Endodermal cell (in vitro differentiated cells): Measurements from ENCODE around the gene MAFB. TPM values are rescaled to one million over a fixed set of nuclear protein-coding genes. Genes with fewer than 3 reads are reported as not detected.

Source experiments
- DNase-seq: peaks from one replicate; pipeline ENCODE4 v3.0.0-alpha.2; 2017
- H3K27ac ChIP-seq: 2 replicates; pipeline ENCODE4 v1.5.1; 2013; ENCODE audit warnings: mild to moderate bottlenecking, low read depth, low read length, moderate library complexity
- H3K27me3 ChIP-seq: 2 replicates; pipeline ENCODE4 v1.6.1; 2013; ENCODE audit warnings: mild to moderate bottlenecking, low read length, moderate library complexity; ENCODE audit not compliant: insufficient read depth, control insufficient read depth, poor library complexity, severe bottlenecking
- H3K36me3 ChIP-seq: 2 replicates; pipeline ENCODE4 v1.7.0; 2013; ENCODE audit warnings: mild to moderate bottlenecking, low read length, moderate library complexity; ENCODE audit not compliant: control insufficient read depth, insufficient read depth
- H3K4me1 ChIP-seq: one replicate; pipeline ENCODE4 v1.7.0; 2013; ENCODE audit warnings: low read length; ENCODE audit not compliant: control insufficient read depth, insufficient read depth
- H3K4me3 ChIP-seq: 2 replicates; pipeline ENCODE4 v1.5.1; 2013; ENCODE audit warnings: mild to moderate bottlenecking, low read length, moderate library complexity
- H3K9ac ChIP-seq: 2 replicates; pipeline ENCODE4 v1.6.1; 2013; ENCODE audit warnings: mild to moderate bottlenecking, low read length, moderate library complexity; ENCODE audit not compliant: poor library complexity, severe bottlenecking; ENCODE audit errors: extremely low read depth
- H3K9me3 ChIP-seq: 2 replicates; pipeline ENCODE4 v1.6.1; 2013; ENCODE audit warnings: mild to moderate bottlenecking, low read length, moderate library complexity; ENCODE audit not compliant: control insufficient read depth
- H3K27ac Mint-ChIP-seq: 2 replicates; pipeline ENCODE4 v1.8.0; 2020; ENCODE audit warnings: mixed read lengths
- H3K27me3 Mint-ChIP-seq: 2 replicates; pipeline ENCODE4 v1.8.0; 2021; ENCODE audit warnings: mild to moderate bottlenecking, mixed read lengths; ENCODE audit not compliant: insufficient read depth
- H3K36me3 Mint-ChIP-seq: 2 replicates; pipeline ENCODE4 v1.8.0; 2020; ENCODE audit warnings: low read depth, mixed read lengths
- H3K4me1 Mint-ChIP-seq: 2 replicates; pipeline ENCODE4 v1.8.0; 2020; ENCODE audit warnings: mixed read lengths
- H3K4me3 Mint-ChIP-seq: 2 replicates; pipeline ENCODE4 v1.8.0; 2020; ENCODE audit warnings: mild to moderate bottlenecking, moderate library complexity, mixed read lengths
- H3K9me3 Mint-ChIP-seq: 2 replicates; pipeline ENCODE4 v1.8.0; 2020; ENCODE audit warnings: mild to moderate bottlenecking, mixed read lengths
- WGBS, 2 experiments: methylation state at CpG; one replicate each; pipeline versions ENCODE4 v1.1.5 to v1.1.7; 2013; ENCODE audit warnings: missing lambda C conversion rate in 2 of 2, mixed read lengths in 1 of 2; ENCODE audit not compliant: insufficient coverage in 1 of 2, insufficient read length in 1 of 2; 5-methylcytosine and 5-hydroxymethylcytosine counted together
- total RNA-seq, 2 donors: library from RNA; stranded (reverse); fragmentation: NEBNext Ultra II Directional in 1 of 2; extraction: Animal tissue kit (Norgen Biotek cat#: 25700) in 1 of 2; gene quantifications; 2 replicates in 1 of 2; 3 replicates in 1 of 2; pipeline ENCODE4 v1.2.1, GENCODE V29; 2021
- TF ChIP-seq, protein P1 (sequence below): fragments of 200-600 bp; sonication (generic); conservative IDR thresholded peaks from 2 replicates; pipeline ENCODE4 v1.5.0; 2021; ENCODE audit warnings: antibody characterized with exemption, mild to moderate bottlenecking

Gene MAFB
- total RNA-seq, 2 donors from 2014 or later = 0.90 to 1.5 TPM

DNA sequence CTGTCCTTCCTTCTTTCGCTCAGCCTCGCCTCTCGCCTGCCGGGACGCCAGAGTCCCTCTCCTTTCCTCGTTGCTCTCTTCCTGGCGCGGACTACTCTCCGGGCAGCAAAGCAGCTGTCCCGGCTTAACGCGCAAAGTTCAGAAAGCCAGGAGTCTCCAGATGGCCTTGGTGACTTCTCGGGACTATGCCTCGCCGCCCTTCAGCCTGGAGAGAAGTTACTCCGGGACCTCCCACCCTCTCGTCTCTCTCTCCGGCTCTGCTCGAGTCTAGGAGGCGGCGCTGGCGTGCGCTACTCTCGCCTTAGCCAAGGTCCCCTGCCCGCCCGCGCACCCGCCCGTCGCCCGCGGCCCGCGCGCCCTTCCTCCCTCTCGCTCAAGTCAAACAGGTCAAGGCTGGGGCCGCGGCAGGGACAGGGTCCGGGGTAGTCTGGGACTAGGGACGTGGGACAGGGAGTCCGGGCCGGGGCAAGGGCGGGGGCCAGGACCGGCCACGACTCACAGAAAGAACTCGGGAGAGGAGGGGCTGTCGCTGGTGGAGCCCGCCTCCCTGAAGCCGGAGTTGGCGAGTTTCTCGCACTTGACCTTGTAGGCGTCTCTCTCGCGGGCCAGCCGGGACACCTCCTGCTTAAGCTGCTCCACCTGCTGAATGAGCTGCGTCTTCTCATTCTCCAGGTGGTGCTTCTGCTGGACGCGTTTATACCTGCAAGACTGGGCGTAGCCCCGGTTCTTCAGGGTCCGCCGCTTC is 1.5 kb downstream of the MAFB start:
- Mint-ChIP-seq H3K27me3 (peaks cover 95% of the 10 kb centered on the region), H3K4me3 (peak overlapping the region; percentile 65), H3K4me1 (peaks cover 40% of the 10 kb centered on the region), H3K27ac (no peak overlapping the region), H3K36me3 (no peaks in the 10 kb centered on the region), H3K9me3 (no peaks in the 10 kb centered on the region)
- Histone ChIP-seq H3K4me1 (peaks cover 10% of the 10 kb centered on the region), H3K27me3 (peaks cover 96% of the 10 kb centered on the region), H3K4me3 (peak overlapping the region; percentile 82), H3K27ac (no peak overlapping the region), H3K9ac (no peak overlapping the region), H3K36me3 (no peaks in the 10 kb centered on the region), H3K9me3 (no peaks in the 10 kb centered on the region)
- TF ChIP-seq, protein P1, sequence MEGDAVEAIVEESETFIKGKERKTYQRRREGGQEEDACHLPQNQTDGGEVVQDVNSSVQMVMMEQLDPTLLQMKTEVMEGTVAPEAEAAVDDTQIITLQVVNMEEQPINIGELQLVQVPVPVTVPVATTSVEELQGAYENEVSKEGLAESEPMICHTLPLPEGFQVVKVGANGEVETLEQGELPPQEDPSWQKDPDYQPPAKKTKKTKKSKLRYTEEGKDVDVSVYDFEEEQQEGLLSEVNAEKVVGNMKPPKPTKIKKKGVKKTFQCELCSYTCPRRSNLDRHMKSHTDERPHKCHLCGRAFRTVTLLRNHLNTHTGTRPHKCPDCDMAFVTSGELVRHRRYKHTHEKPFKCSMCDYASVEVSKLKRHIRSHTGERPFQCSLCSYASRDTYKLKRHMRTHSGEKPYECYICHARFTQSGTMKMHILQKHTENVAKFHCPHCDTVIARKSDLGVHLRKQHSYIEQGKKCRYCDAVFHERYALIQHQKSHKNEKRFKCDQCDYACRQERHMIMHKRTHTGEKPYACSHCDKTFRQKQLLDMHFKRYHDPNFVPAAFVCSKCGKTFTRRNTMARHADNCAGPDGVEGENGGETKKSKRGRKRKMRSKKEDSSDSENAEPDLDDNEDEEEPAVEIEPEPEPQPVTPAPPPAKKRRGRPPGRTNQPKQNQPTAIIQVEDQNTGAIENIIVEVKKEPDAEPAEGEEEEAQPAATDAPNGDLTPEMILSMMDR = no peak
- DNase-seq = peak; percentile 87
- 0 to 1% methylated on average over 26 to 62 of the region's 62 CpGs for WGBS, 2 experiments

DNA sequence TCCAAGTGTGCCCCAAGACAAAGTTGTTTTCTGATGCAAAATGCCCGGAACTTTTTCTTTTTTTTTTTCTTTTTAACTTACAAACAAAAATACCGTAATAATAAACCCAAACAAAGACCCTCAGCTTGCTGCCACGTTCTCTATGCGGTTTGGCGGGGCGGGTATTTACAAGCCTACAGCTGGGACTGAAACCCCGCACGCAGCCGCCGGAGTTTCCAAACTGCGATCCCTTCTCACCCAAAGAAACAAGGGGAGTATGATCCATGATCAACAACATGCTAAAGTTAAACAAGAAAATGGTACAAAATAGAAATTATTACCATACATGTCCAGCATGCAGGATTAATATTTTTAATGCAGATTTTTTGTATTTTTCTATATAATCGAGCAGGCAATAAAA is 2.1 kb downstream of the MAFB start:
- no peak overlapping the region for H3K27ac ChIP-seq
- H3K9ac ChIP-seq = no peak overlapping the region
- H3K36me3 ChIP-seq = no peaks in the 10 kb centered on the region
- no peaks in the 10 kb centered on the region for H3K9me3 Mint-ChIP-seq
- DNase-seq = no peak
- H3K27me3 ChIP-seq = peaks cover 96% of the 10 kb centered on the region
- peak overlapping the region; percentile 82 for H3K4me3 ChIP-seq
- H3K4me1 Mint-ChIP-seq = peaks cover 37% of the 10 kb centered on the region
- no peaks in the 10 kb centered on the region for H3K36me3 Mint-ChIP-seq
- TF ChIP-seq, protein P1 = no peak
- WGBS, 2 experiments = 0 to 2% methylated on average over 9 to 12 of the region's 12 CpGs
- H3K9me3 ChIP-seq = no peaks in the 10 kb centered on the region
- peaks cover 5% of the 10 kb centered on the region for H3K4me1 ChIP-seq
- H3K27me3 Mint-ChIP-seq = peaks cover 95% of the 10 kb centered on the region
- no peak overlapping the region for H3K27ac Mint-ChIP-seq
- peak overlapping the region; percentile 65 for H3K4me3 Mint-ChIP-seq

DNA sequence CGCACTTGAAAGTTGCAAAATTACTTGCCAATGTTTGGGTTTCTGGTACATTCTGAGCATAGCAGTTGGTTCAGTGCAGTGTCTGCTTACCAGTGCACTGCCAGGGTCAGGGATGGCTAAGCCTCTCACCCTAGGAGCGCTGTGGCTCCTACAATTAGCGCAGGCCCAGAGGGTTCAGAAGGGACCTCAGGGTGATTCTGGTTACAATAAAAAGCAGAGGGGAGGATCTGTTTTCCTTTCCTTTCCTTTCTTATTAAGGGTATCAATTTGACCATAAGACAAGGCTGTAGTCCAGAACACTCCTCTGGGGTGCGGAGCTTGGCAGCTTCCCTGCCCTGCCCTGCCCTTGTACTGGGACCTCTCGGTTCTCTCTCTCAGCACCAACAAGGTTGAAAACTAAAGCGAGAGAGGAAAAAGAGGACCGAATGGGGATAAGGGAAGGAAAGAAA is 2.6 kb downstream of the MAFB start:
- Histone ChIP-seq H3K9me3 (no peaks in the 10 kb centered on the region), H3K27ac (no peak overlapping the region), H3K36me3 (no peaks in the 10 kb centered on the region), H3K9ac (no peak overlapping the region), H3K27me3 (peaks cover 96% of the 10 kb centered on the region), H3K4me1 (peaks cover 5% of the 10 kb centered on the region), H3K4me3 (peak overlapping the region; percentile 82)
- no peaks in the 10 kb centered on the region for H3K36me3 Mint-ChIP-seq
- WGBS, 2 experiments = 20 to 70% methylated on average over 2 to 7 of the region's 7 CpGs
- TF ChIP-seq, protein P1 = no peak
- H3K9me3 Mint-ChIP-seq = no peaks in the 10 kb centered on the region
- peak overlapping the region; percentile 65 for H3K4me3 Mint-ChIP-seq
- peak; percentile 51 for DNase-seq
- peaks cover 33% of the 10 kb centered on the region for H3K4me1 Mint-ChIP-seq
- peaks cover 95% of the 10 kb centered on the region for H3K27me3 Mint-ChIP-seq
- H3K27ac Mint-ChIP-seq = no peak overlapping the region
